Measurements from ENCODE around the gene PUS1.
"Not testable (repeated sequence)": the region's sequence is repeated elsewhere in the genome, so short reads cannot be mapped to it uniquely, and the experiment has no call there.

PUS1 gene

DNA sequence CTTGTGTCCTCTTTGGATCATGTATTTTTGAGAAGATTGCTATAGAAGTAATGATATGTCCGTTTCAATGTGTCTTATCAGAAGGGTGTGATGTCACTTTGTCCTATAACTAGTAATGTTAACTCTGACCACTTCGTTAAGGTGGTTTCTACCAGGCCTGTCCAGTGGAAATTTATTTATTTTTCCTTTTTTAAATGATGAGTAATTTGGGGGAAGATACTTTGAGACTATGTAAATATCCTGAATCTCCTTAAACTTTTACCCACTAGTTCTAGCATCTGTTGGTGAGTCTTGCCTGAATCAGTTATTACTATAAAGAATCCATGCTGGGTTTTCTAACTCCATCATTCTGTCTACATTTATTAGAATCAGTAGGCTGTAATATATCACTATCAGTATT lies 36.0 kb downstream of the PUS1 start:
- no peak for DNase-seq

DNA sequence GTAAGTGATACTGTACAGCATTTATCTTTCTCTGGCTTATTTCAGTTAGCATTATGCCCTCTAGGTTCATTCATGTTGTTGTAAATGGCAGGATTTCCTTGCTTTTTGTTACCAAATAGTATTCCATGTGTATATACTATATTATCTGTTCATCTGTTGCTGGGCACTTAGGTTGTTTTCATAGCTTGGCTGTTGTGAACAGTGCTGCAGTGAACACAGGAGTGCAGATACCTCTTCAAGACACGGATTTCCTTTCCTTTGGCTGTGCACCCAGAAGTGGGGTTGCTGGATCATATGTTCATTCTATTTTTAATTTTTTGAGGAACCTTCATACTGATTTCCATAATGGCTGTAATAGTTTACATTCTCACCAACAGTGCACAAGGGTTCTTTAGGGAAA lies 42.1 kb downstream of the PUS1 start:
- DNase-seq, result no peak

DNA sequence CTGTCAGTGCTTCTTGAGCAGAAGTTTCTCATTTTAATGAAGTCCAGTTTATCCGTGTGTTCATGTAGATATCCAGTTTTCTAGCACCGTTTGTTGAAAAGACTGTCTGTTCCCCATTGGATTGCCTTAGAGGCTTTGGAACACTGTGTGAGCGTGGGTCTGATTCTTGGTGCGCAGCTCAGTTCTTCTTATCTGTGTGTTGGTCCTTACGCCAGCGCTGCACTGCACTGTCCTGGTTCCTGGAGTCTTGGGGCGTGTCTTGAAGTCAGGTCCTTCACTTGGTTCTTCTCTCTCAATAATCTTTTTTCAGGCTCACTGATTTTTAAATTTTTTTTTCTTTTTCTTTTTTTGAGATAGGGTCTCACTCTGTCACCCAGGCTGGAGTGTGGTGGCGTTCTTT lies 46.2 kb downstream of the PUS1 start:
- DNase-seq, result no peak

DNA sequence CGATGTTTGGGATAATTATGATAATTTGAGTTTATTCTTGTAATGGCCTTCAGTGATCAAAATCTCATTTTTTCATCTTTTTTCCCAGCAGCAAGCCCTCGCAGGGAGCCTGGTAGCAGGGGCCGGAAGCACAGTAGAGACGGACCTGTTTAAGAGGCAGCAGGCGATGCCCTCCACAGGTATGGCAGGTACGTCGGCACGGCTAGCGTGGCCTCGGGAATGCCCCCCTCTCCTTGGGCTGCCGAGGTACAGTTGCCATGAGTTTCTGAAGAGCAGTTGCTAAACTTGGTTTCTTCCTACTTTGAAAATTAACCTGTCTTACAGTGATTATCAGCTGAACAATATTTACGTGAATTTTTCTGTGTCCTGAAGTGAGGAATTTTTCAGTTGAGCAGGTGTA lies 50.5 kb downstream of the PUS1 start:
- DNase-seq, result no peak

DNA sequence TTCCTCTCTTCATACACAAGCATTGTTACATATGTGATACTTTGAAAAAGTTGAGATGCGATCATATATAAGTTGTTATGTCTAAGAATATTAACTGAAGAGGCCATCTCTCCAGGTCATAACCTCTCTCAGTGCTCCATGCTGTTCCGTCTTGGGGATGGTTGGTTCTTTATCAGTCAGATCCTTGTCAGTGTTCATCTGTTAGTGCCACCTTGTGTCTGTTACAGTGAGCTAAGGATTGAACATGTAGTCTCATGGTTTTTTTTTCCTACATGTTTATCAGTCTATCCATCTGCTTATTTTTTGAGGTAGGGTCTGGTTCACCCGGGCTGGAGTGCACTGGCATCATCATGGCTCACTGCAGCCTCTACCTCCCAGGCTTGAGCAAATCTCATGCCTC lies 51.2 kb downstream of the PUS1 start:
- DNase-seq, result no peak

DNA sequence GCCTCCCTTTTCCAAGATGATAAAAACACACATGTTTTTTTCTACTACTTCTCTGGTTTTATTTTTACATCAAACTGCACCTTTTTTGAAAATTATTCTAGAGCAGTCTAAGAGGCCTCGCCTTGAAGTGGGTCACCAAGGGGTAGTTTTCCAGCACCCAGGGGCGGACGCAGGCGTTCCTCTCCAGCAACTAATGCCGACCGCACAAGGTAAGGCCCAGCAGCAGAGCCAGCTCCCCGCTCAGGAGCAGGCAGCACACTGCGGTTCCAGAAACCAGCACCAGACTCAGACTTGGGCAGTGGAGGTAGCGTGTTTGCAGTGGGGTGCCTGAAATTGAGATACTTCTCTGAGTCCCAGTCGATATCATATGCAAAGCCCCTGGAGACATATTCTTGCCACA lies 52.3 kb downstream of the PUS1 start:
- no peak for DNase-seq

DNA sequence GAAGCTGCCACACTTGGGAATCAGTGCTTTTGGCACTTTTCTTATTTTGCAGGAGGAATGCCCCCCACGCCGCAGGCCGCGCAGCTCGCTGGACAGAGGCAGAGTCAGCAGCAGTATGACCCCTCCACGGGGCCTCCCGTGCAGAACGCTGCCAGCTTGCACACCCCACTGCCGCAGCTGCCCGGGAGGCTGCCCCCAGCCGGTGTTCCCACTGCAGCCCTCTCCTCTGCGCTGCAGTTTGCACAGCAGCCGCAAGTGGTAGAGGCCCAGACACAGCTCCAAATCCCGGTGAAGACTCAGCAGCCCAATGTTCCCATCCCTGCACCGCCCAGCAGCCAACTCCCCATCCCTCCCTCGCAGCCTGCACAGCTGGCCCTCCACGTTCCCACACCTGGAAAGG lies 53.0 kb downstream of the PUS1 start:
- DNase-seq, result no peak

DNA sequence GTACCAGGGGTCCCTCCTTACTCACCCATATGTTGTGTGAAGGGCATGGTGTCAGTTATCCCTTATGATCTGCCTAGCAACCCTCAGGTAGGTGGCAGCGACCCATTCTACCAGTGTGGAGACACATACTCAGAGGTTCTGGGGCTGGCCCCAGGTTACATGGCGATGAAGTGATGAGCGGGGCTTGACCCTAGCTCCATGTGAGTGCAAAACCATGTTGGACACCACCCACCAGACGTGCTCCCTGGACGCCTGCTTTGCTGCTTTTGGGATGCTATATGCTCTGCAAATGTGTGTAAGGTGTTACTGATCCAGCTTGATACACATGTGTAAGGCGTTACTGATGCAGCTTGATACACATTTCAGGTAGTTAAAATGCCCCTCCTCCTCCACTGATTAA lies 54.0 kb downstream of the PUS1 start:
- no peak for DNase-seq

DNA sequence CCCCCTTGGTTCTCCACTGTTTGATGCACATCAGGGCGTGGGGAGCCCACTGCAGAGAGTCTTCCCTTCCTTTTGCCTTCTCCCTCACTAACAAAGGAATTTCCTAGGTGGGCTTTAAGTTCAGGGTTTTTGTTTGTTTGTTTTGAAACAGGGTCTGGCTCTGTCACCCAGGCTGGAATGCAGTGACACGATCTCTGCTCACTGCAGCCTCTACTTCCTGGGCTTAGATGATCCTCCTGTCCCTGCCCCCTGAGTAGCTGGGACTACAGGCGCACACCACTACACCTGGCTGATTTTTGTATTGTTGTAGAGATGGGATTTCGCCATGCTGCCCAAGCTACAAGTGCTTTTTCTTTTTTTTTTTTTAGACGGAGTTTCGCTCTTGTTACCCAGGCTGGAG lies 54.5 kb downstream of the PUS1 start:
- no peak for DNase-seq

DNA sequence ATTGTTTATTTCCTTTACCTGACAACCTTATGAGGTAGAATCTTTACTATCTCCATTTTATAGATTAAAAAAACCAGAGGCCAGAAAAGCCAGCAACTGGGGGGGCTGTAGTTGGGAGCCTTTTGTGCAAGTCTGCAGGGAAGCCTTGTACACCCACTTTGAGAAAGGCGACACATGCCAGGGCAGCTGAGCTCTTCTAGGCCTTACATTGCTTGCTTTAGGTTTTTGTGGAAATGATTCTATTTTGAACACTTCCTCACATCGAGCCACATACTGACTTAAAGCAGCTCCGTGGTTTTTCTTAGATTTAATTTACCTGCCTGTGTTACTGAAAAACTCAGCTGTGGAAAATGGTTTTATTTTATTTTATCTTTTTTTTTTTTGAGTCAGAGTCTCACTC lies 55.3 kb downstream of the PUS1 start:
- DNase-seq, result no peak

DNA sequence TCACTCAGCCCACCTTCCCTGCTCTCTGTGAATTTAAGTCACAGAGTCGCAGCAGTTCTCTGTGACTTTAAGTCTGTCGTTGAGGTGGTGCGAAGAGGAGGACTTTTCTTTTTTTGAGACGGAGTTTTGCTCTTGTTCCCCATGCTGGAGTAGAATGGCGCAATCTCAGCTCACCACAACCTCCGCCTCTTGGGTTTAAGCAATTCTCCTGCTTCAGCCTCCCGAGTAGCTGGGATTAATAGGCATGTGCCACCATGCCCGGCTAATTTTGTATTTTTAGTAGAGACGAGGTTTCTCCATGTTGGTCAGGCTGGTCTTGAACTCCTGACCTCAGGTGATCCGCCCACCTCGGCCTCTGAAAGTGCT lies 56.4 kb downstream of the PUS1 start:
- DNase-seq, result not testable (repeated sequence)

DNA sequence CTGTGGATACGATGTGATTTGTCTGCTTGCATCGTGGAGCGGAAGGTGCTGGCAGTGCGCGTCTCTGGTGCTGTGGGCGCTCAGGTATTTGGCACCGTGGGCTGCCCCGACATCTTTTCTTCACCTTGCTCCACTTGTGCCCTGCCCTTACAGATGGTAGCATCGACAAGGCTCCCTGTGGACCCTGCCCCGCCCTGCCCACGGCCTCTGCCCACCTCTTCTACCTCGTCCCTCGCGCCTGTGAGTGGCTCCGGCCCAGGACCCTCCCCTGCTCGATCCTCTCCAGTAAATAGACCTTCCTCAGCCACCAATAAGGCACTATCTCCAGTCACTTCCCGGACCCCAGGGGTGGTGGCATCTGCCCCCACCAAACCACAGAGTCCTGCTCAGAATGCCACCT lies 57.3 kb downstream of the PUS1 start:
- no peak for DNase-seq

DNA sequence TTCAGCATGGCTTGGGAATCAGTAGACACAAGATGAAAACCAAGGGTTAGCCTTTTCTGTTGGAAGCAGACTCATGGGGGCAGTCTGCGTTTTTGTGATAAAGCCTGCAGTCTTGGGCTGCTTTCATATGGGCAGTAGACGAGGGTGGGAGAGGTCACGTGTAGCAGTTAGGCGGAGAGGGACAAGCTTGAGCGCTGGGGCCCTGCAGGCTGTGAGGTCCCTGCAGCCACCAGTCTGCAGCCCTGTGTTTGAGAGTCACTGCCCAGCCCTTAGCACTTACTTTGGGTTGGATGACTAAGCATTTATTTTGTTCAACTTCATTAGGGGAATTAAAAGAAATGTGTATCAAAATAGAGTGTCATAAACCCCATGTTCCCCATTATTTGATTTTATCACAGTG lies 57.8 kb downstream of the PUS1 start:
- no peak for DNase-seq

DNA sequence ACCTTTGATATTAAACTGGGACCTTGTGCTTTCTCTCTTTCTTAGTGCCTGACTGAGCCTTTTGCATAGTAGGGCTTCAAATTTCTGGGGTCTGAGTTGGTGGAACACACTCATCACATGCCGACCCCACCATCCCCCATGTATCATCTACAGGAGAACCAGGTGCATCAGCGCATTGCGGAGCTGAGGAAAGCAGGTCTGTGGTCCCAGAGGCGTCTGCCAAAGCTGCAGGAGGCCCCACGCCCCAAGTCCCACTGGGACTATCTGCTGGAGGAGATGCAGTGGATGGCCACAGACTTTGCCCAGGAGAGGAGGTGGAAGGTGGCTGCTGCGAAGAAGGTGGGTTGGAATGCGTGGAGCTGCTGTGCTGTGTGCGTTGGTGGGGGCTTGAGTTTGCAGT lies 58.5 kb downstream of the PUS1 start:
- no peak for DNase-seq

DNA sequence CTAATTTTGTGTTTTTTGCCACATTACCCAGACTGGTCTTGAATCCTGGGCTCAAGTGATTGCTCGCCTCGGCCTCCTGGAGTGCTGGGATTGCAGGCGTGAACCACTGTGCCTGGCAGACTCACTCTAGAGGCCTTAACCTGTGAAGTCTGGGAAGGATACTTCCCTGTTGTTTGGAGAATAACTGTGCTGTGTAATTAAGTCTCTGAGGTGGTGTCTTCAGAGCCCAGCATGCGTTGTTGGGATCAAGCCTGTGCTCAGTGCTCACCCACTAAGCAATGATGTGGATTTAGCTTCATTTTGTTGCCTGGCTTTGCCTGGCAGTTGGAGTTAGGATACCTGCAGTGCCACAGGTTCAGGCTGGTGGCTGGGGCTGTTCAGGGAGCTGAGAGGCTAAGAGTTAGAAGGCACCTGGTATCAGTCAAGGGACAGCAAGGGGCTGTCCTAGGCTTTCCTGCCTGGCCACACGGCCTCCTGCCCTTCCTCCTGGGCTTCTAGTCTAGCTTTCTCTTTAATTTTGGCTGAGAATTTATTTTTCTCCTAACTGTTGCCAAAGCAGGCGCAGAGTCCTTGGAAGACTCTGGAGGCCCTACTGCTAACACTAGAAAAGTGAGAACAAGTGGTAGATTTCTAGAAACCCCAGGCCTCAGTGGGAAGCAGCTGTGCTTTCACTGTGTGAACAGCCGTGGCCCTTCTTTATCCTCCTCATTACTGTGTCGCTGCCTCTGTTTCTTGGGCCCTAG lies 59.1 kb downstream of the PUS1 start:
- no peak for DNase-seq

DNA sequence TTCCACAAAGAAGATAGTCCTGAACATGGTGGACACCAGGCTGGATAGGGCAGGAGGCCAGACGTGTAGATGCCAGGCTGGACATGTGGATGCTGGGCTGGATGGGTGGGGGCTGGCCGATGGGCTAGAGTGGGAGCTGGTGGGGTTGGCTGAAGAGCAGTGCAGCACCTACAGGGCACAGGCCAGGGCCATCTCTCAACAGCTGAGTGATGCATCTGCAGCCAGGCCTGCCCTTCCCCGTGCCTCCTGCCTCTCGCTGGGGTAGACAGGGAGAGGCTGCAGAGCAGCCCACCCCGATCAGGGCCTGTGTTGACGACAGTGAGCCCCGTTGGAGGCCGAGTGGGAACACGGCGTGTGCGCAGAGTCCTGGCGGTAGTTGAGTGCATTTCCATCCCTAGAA lies 59.9 kb downstream of the PUS1 start:
- no peak for DNase-seq

DNA sequence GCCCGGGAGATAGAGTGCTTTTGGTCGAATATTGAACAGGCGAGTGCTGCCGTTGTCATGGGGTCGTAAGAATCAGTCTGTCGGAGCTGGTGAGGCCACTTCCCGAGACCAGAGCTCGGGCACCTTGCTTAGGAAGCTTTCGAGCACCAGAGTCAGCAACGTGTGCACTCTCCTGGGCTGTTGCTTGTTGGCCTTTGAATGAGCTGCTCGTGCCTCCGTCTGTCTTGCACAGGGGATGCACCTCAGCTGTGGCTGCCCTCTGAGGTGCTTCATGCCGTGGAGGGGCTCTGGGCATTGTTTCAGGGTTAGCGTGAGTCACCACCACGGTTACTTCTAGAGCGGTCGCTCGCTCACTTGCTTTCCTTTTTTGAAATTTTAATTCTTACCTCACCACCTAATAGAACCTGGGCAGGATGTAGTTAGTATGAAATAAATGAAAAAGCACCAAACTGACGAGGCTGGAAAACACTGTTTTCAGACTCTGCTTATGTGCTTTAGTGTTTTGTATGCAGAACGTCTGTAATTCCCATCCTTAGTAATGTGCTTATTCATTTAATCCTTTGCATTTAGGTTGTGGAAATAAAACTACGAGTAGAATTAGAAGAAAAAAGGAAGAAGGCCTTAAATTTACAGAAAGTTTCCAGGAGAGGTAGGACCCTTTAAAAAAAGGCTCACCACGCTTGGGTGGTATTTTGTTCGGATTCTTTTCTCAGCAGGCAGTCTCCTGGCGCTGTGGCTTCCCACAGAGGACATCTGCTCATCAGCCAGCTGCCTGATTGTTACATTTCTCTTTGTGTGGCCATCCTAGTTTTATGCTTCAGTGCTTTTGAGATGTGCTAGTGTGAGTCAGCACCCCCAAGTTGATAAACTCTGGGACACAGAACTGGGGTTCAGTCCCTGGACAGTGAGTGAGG lies 61.2 kb downstream of the PUS1 start:
- no peak for DNase-seq

DNA sequence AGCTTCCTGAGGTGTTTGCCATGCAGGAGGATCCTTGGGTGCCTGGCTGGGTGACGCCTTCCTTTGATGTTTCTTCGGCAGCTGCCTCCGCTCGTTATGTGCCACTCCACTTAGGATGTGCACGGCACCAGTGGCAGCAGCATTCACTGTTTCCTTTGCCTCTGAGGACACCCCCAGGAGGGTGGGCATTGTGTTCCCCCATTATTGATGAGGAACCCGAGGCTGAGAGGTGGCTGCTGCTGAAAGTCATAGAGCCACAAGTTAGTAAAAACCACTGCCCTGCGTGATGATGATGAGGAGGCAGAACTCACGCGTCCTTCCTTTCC lies 61.9 kb downstream of the PUS1 start:
- no peak for DNase-seq

DNA sequence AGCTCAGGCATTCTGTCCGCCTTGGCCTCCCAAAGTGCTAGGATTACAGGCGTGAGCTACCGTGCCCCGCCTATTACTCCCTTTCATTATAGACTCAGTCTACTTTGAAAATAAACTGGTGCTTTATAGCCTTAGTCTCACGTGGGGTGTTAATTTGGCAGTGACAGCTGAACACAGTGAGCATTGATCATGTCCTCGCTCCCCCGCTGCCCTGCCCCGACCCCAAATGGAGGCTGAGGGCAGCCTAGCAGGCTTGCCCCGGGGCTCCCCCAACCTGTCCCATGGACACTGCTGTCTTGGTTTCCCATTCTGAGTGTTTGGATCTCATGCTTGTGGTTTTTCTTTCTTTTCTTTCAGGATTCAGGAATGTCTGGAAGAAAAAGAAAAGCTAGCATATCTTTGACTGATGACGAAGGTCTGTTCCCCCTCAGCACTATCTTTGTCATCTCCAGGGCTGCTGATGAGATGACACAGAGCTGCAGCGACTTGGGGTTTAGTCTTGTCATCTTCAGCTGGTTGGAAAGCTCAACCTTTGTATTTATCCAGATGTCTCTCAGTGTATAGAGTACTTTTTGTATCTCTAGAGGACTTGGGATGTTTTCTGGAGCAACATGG lies 62.8 kb downstream of the PUS1 start:
- no peak for DNase-seq

DNA sequence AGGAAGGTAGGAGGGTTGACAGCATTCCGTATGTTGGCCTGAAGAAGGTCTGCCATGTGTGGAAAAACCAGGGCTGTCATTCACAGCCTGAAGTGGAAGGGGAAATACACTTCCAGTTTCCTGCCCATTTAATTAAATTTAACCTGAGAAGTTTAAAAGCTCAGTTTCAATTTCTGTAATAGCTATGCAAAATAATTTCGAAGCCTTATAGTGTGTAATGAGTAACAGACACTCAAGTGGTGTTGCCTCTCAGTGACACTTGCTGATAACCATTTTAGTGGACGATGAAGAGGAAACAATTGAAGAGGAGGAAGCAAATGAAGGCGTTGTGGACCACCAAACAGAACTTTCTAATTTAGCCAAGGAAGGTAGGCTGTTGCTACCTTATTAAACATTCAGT lies 65.5 kb downstream of the PUS1 start:
- DNase-seq, result no peak
